Esophagus muscularis mucosa (tissue), 4 donors: ENCODE results near the gene PCDH1.

Experiments used
- EP300 ChIP-seq: sonication (generic); formaldehyde crosslinking; IDR thresholded peaks from one replicate; pipeline ENCODE4 v1.6.1; 2017; ENCODE audit warnings: antibody characterized with exemption
- POLR2A ChIP-seq: fragments of 450-650 bp; IDR thresholded peaks from one replicate; pipeline ENCODE4 v1.6.1; 2017; ENCODE audit warnings: antibody characterized with exemption, moderate library complexity, mild to moderate bottlenecking, low read depth
- POLR2AphosphoS5 ChIP-seq, 2 donors: sonication (generic); formaldehyde crosslinking; IDR thresholded peaks; one replicate each; pipeline ENCODE4 v1.6.1; 2017; ENCODE audit warnings: antibody characterized with exemption in 2 of 2
- TF ChIP-seq, protein P1 (sequence below), 3 experiments: fragments of 200-600 bp in 2 of 3; fragments of 450-650 bp in 1 of 3; sonication (generic) in 2 of 3; IDR thresholded peaks; one replicate each; pipeline ENCODE4 v1.5.1; 2017 to 2019; ENCODE audit warnings: antibody characterized with exemption in 3 of 3, mild to moderate bottlenecking in 2 of 3, moderate library complexity in 1 of 3

DNA sequence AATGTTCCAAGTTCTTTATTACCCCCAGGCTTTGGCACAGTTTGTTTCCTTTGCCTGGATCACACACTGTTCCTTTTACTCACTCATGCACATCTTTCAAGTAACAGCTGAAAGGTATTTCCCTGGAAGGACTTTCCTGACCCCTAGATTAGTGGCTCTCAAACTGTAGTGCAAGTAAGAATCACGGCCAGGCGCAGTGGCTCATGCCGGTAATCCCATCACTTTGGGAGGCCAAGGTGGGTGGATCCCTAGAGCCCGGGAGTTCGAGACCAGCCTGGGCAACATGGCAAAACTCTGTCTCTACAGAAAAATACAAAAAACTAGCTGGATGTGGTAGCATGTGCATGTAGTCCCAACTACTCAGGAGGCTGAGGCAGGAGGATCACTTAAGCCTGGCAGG is 26.3 kb upstream of the PCDH1 start:
- TF ChIP-seq, protein P1, sequence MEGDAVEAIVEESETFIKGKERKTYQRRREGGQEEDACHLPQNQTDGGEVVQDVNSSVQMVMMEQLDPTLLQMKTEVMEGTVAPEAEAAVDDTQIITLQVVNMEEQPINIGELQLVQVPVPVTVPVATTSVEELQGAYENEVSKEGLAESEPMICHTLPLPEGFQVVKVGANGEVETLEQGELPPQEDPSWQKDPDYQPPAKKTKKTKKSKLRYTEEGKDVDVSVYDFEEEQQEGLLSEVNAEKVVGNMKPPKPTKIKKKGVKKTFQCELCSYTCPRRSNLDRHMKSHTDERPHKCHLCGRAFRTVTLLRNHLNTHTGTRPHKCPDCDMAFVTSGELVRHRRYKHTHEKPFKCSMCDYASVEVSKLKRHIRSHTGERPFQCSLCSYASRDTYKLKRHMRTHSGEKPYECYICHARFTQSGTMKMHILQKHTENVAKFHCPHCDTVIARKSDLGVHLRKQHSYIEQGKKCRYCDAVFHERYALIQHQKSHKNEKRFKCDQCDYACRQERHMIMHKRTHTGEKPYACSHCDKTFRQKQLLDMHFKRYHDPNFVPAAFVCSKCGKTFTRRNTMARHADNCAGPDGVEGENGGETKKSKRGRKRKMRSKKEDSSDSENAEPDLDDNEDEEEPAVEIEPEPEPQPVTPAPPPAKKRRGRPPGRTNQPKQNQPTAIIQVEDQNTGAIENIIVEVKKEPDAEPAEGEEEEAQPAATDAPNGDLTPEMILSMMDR (IDR thresholded peaks at IDR 0.05): no peak
- TF ChIP-seq POLR2A (no peak), EP300 (no peak), POLR2AphosphoS5 (IDR thresholded peaks at IDR 0.05) (no peak)
